Mesendoderm (in vitro differentiated cells): ENCODE results near the gene EPHA3.

Source experiments
- DNase-seq: peaks from one replicate; pipeline ENCODE4 v3.0.0; 2013
- H2AK5ac ChIP-seq: 2 replicates; pipeline ENCODE4 v1.6.1; 2013; ENCODE audit warnings: low read length, inconsistent platforms
- H2BK120ac ChIP-seq: 2 replicates; pipeline ENCODE4 v1.6.1; 2013; ENCODE audit warnings: low read depth, mild to moderate bottlenecking, low read length, moderate library complexity, mixed read lengths
- H2BK15ac ChIP-seq: replicated peaks from 2 replicates; pipeline ENCODE4 v1.6.1; 2013; ENCODE audit warnings: low read depth, mild to moderate bottlenecking, moderate library complexity
- H2BK5ac ChIP-seq: 2 replicates; pipeline ENCODE4 v1.6.1; 2013; ENCODE audit warnings: low read length, inconsistent platforms
- H3K18ac ChIP-seq: 2 replicates; pipeline ENCODE4 v1.6.1; 2013; ENCODE audit warnings: mild to moderate bottlenecking, low read length, mixed read lengths
- H3K23ac ChIP-seq: one replicate; pipeline ENCODE4 v1.6.1; 2013; ENCODE audit warnings: low read length
- H3K27ac ChIP-seq: 2 replicates; pipeline ENCODE4 v1.5.1; 2013; ENCODE audit warnings: low read depth, mild to moderate bottlenecking, inconsistent platforms, low read length, moderate library complexity
- H3K27me3 ChIP-seq: 2 replicates; pipeline ENCODE4 v1.6.1; 2013; ENCODE audit warnings: low read length, control low read depth, mild to moderate bottlenecking, inconsistent platforms; ENCODE audit not compliant: insufficient read depth, poor library complexity
- H3K36me3 ChIP-seq: 2 replicates; pipeline ENCODE4 v1.6.1; 2013; ENCODE audit warnings: low read length, inconsistent platforms; ENCODE audit not compliant: control insufficient read depth, insufficient read depth
- H3K4ac ChIP-seq: one replicate; pipeline ENCODE4 v1.6.1; 2013; ENCODE audit warnings: low read depth, mild to moderate bottlenecking, low read length, moderate library complexity
- H3K4me1 ChIP-seq: 2 replicates; pipeline ENCODE4 v1.6.1; 2013; ENCODE audit warnings: low read depth, low read length, inconsistent platforms; ENCODE audit not compliant: control insufficient read depth
- H3K4me2 ChIP-seq: 2 replicates; pipeline ENCODE4 v1.6.1; 2013; ENCODE audit warnings: low read length
- H3K4me3 ChIP-seq: 2 replicates; pipeline ENCODE4 v1.5.1; 2013; ENCODE audit warnings: mild to moderate bottlenecking, low read length
- H3K56ac ChIP-seq: one replicate; pipeline ENCODE4 v1.6.1; 2013; ENCODE audit warnings: low read length
- H3K79me1 ChIP-seq: 2 replicates; pipeline ENCODE4 v1.6.1; 2013; ENCODE audit warnings: low read length, inconsistent platforms
- H3K79me2 ChIP-seq: 2 replicates; pipeline ENCODE4 v1.6.1; 2013; ENCODE audit warnings: mild to moderate bottlenecking, low read length; ENCODE audit not compliant: control insufficient read depth, insufficient read depth
- H3K9ac ChIP-seq: 2 replicates; pipeline ENCODE4 v1.6.1; 2013; ENCODE audit warnings: low read length, inconsistent platforms
- H4K5ac ChIP-seq: one replicate; pipeline ENCODE4 v1.6.1; 2013; ENCODE audit warnings: low read length
- H4K8ac ChIP-seq: one replicate; pipeline ENCODE4 v1.6.1; 2013; ENCODE audit warnings: low read depth, mild to moderate bottlenecking, control low read depth, low read length, moderate library complexity
- WGBS: extraction: QIAGEN DNeasy Blood & Tissue Kit; methylation state at CpG from one replicate; pipeline ENCODE4 v1.1.7; 2013; ENCODE audit warnings: low lambda C conversion rate, missing lambda C conversion rate; ENCODE audit not compliant: insufficient coverage; ENCODE audit errors: extremely low coverage; 5-methylcytosine and 5-hydroxymethylcytosine counted together

The EPHA3 gene

DNA sequence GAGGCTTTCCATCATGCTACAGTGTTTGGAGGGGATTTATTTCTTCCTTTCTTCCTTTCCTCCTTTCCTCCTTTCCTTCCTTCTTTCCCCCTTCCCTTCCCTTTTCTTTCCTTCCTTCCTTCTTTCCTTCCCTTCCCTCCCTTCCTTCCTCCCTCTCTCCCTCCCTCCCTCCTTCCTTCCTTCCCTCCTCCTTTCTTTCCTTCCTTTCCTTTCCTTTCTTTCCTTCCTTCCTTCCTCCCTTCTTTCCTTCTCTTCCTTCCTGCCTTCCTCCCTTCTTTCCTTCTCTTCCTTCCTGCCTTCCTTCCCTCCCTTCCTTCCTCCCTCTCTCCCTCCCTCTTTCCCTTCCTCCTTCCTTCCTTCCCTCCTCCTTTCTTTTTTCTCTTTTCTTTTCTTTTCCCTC lies 127.2 kb downstream of the EPHA3 start:
- H3K27ac ChIP-seq: no peak overlapping the region

DNA sequence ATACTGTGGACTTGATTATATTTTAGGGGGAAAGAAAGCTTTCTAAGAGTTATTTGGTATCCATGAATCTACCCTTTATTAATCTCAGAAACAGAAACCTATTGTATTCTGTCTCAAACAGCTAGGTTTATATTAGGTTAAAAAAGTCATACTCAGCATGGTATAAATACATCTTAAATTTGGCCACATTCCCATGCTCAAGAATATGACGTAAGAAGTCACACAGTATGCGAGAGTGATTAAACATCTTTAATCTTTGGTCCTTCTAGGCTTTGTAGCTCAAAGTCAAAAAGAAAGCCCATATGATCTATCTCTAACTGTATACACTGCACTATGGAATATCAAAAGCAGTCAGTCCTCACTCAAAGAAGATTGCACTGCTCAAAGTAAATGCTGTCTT lies 131.4 kb downstream of the EPHA3 start:
- no peak overlapping the region for H3K23ac ChIP-seq
- H2AK5ac ChIP-seq: no peak overlapping the region
- no peaks in the 10 kb centered on the region for H3K79me2 ChIP-seq
- H2BK15ac ChIP-seq: no peak overlapping the region
- no peak overlapping the region for H3K9ac ChIP-seq
- H3K79me1 ChIP-seq: no peaks in the 10 kb centered on the region
- H4K5ac ChIP-seq: no peak overlapping the region
- H3K27me3 ChIP-seq: no peaks in the 10 kb centered on the region
- no peak overlapping the region for H2BK120ac ChIP-seq
- H3K4ac ChIP-seq: no peak overlapping the region
- no peak for DNase-seq
- no peaks in the 10 kb centered on the region for H3K4me1 ChIP-seq
- H3K4me2 ChIP-seq: no peak overlapping the region
- no CpG with 5 or more reads among the region's 2 CpGs for WGBS
- no peak overlapping the region for H3K56ac ChIP-seq
- no peak overlapping the region for H2BK5ac ChIP-seq
- H3K36me3 ChIP-seq: no peaks in the 10 kb centered on the region
- H3K4me3 ChIP-seq: no peak overlapping the region
- H3K27ac ChIP-seq: no peak overlapping the region
- no peak overlapping the region for H3K18ac ChIP-seq
- H4K8ac ChIP-seq: no peak overlapping the region

More for the DNA sequence above, 127.2 kb downstream of the EPHA3 start:
- Histone ChIP-seq H2BK15ac (no peak overlapping the region), H4K8ac (no peak overlapping the region), H2BK120ac (no peak overlapping the region), H2BK5ac (no peak overlapping the region), H3K79me1 (no peaks in the 10 kb centered on the region), H3K56ac (no peak overlapping the region), H3K4me1 (no peaks in the 10 kb centered on the region), H3K79me2 (no peaks in the 10 kb centered on the region), H3K4ac (no peak overlapping the region), H3K18ac (no peak overlapping the region), H3K27me3 (no peaks in the 10 kb centered on the region), H3K4me2 (no peak overlapping the region), H4K5ac (no peak overlapping the region), H3K23ac (no peak overlapping the region), H3K9ac (no peak overlapping the region), H2AK5ac (no peak overlapping the region), H3K36me3 (no peaks in the 10 kb centered on the region), H3K4me3 (no peak overlapping the region)
- DNase-seq: no peak

DNA sequence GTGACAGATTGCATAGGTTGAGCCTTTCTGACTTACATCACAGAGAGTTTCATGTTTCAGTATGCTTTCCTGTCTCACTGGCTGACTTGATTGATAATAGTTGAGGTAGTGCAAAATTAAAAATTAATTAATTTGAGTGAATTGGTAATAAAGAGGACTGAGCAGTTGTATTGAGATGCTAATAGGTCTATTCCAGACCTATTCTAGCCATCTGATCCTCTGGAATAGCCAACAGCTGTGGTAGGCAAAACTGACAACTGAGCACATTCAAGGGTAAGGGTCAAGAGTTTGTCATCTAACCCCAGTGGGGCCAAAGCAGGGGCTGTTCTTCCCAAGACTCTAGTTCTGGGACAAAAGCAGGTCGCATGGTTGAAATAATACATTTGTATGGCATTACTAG lies 132.4 kb downstream of the EPHA3 start:
- H3K27ac ChIP-seq: no peak overlapping the region
- H3K27me3 ChIP-seq: no peaks in the 10 kb centered on the region
- no peak overlapping the region for H2BK5ac ChIP-seq
- no peaks in the 10 kb centered on the region for H3K4me1 ChIP-seq
- no peak overlapping the region for H4K8ac ChIP-seq
- DNase-seq: no peak
- H3K4me3 ChIP-seq: no peak overlapping the region
- no peak overlapping the region for H3K18ac ChIP-seq
- H4K5ac ChIP-seq: no peak overlapping the region
- H3K79me2 ChIP-seq: no peaks in the 10 kb centered on the region
- no peak overlapping the region for H2BK120ac ChIP-seq
- no peak overlapping the region for H3K56ac ChIP-seq
- H2AK5ac ChIP-seq: no peak overlapping the region
- no peak overlapping the region for H3K9ac ChIP-seq
- H3K23ac ChIP-seq: no peak overlapping the region
- no peak overlapping the region for H2BK15ac ChIP-seq
- H3K79me1 ChIP-seq: no peaks in the 10 kb centered on the region
- no CpG with 5 or more reads among the region's 1 CpG for WGBS
- no peak overlapping the region for H3K4me2 ChIP-seq
- H3K4ac ChIP-seq: no peak overlapping the region
- no peaks in the 10 kb centered on the region for H3K36me3 ChIP-seq

DNA sequence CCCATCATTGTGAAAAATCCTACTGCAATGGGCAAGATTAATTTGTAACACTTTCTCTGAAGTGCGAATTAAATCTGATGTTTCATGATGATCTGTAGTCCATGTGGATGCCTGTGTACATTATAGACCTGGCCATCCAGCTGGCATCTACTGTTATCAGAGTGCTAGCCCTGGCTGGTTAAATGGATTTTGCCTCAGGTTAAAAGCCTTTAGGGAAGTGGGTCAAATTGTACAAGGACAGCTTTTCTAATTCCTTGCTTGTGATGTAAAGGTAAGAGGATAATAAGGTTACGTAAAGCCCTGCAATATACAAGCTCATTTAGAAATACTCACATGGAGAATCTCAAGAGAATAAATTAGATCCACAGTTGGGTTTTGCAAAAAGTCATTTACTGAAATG lies 138.2 kb downstream of the EPHA3 start:
- H2BK15ac ChIP-seq: no peak overlapping the region

DNA sequence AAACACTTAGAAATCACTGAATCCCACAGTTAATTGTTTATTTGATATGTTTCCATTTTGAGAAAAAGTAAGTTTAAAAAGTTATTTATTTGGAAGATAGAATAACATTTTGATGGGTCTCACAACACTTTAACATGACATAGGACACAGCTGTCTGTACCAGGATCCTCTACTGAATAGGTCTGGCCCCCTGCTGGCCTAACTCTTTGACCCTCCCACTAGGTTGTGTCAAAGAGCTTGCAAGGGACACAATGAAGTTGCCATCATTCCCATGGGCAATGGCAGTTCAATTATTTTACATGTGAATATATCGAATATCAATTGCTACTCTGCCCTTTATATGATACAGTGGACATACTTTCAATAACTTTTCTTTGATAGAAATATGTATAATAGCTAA lies 138.9 kb downstream of the EPHA3 start:
- no peaks in the 10 kb centered on the region for H3K79me1 ChIP-seq
- WGBS: no CpG with 5 or more reads among the region's 1 CpG
- DNase-seq: peak; percentile 48

More for the DNA sequence above, 138.2 kb downstream of the EPHA3 start:
- Histone ChIP-seq H2AK5ac (no peak overlapping the region), H2BK120ac (no peak overlapping the region), H3K9ac (no peak overlapping the region), H3K4me1 (no peaks in the 10 kb centered on the region), H3K79me2 (no peaks in the 10 kb centered on the region), H3K4ac (no peak overlapping the region), H3K27me3 (no peaks in the 10 kb centered on the region), H3K27ac (no peak overlapping the region), H3K56ac (no peak overlapping the region), H4K5ac (no peak overlapping the region), H4K8ac (no peak overlapping the region), H3K79me1 (no peaks in the 10 kb centered on the region), H3K4me3 (no peak overlapping the region), H2BK5ac (no peak overlapping the region), H3K4me2 (no peak overlapping the region), H3K18ac (no peak overlapping the region), H3K36me3 (no peaks in the 10 kb centered on the region), H3K23ac (no peak overlapping the region)
- WGBS: no CpG with 5 or more reads among the region's 2 CpGs
- no peak for DNase-seq

DNA sequence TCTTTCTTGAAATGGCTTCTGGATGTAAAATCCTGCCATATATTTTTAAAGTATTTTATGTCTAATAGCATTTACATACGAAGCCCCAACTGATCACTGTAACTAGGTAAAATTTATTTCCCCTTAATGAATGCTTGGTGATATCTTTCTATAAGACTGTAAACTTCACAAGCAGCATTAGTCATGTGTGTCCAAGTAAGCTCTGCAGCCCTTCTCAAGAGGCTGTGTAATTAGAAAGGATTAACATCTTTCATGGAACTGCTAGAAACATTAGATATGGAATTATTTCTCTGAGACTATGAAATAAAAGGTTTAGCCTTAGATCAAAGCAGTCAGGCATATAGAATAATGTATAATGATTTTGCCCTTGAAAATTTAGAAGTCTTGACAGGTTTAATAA lies 143.3 kb downstream of the EPHA3 start:
- H3K4me3 ChIP-seq: no peak overlapping the region
- H3K9ac ChIP-seq: no peak overlapping the region
- H3K27ac ChIP-seq: no peak overlapping the region
- no peak overlapping the region for H2BK15ac ChIP-seq
- DNase-seq: no peak
- no peaks in the 10 kb centered on the region for H3K4me1 ChIP-seq
- no peaks in the 10 kb centered on the region for H3K36me3 ChIP-seq
- no peak overlapping the region for H2AK5ac ChIP-seq
- no peak overlapping the region for H2BK5ac ChIP-seq
- H3K56ac ChIP-seq: no peak overlapping the region
- no peak overlapping the region for H4K8ac ChIP-seq
- H3K18ac ChIP-seq: no peak overlapping the region
- no peak overlapping the region for H3K4ac ChIP-seq
- no peaks in the 10 kb centered on the region for H3K27me3 ChIP-seq
- H2BK120ac ChIP-seq: no peak overlapping the region
- no CpG with 5 or more reads among the region's 1 CpG for WGBS
- H3K79me2 ChIP-seq: no peaks in the 10 kb centered on the region
- H3K4me2 ChIP-seq: no peak overlapping the region
- H3K79me1 ChIP-seq: no peaks in the 10 kb centered on the region
- no peak overlapping the region for H3K23ac ChIP-seq
- H4K5ac ChIP-seq: no peak overlapping the region

More for the DNA sequence above, 138.9 kb downstream of the EPHA3 start:
- Histone ChIP-seq H3K27ac (no peak overlapping the region), H2AK5ac (no peak overlapping the region), H3K18ac (no peak overlapping the region), H2BK5ac (no peak overlapping the region), H3K4me2 (no peak overlapping the region), H3K27me3 (no peaks in the 10 kb centered on the region), H3K79me2 (no peaks in the 10 kb centered on the region), H3K36me3 (no peaks in the 10 kb centered on the region), H2BK120ac (no peak overlapping the region), H3K4ac (no peak overlapping the region), H3K56ac (no peak overlapping the region), H2BK15ac (no peak overlapping the region), H3K4me1 (no peaks in the 10 kb centered on the region), H4K8ac (no peak overlapping the region), H4K5ac (no peak overlapping the region), H3K4me3 (no peak overlapping the region), H3K23ac (no peak overlapping the region), H3K9ac (no peak overlapping the region)
